Upper lobe of right lung (tissue), 1 donor: Measurements from ENCODE around the gene ADGB. TPM values are rescaled to one million over a fixed set of nuclear protein-coding genes. Genes with fewer than 3 reads are reported as not detected.
A peak's percentile ranks its signal among the peaks of the same experiment; 100 is the strongest.

Experiments used
- ATAC-seq: fragments of 200-7000 bp; cut with Tn5 transposase; one replicate; pipeline ENCODE4 v1.9.1; 2020; ENCODE audit warnings: mild to moderate bottlenecking, moderate library complexity
- DNase-seq: peaks from one replicate; pipeline ENCODE4 v3.0.0-alpha.2; 2020
- H3K27ac ChIP-seq: fragments of 200-600 bp; one replicate; pipeline ENCODE4 v1.8.0; 2022
- H3K27me3 ChIP-seq: fragments of 200-600 bp; one replicate; pipeline ENCODE4 v1.8.0; 2022; ENCODE audit warnings: mild to moderate bottlenecking
- H3K36me3 ChIP-seq: fragments of 200-600 bp; one replicate; pipeline ENCODE4 v1.8.0; 2022
- H3K4me1 ChIP-seq: fragments of 200-600 bp; one replicate; pipeline ENCODE4 v1.8.0; 2022
- H3K4me3 ChIP-seq: fragments of 200-600 bp; one replicate; pipeline ENCODE4 v1.8.0; 2022; ENCODE audit warnings: mild to moderate bottlenecking
- H3K9me3 ChIP-seq: fragments of 200-600 bp; one replicate; pipeline ENCODE4 v1.8.0; 2022
- intact Hi-C: fragments of 100-400 bp; cut with DNase I; formaldehyde crosslinking; loops from one replicate; pipeline ENCODE4 v1.11.0; 2022
- total RNA-seq: library from RNA; stranded (reverse); fragmentation: NEBNext Ultra II Directional; extraction: Animal tissue kit (Norgen Biotek cat#: 25700); gene quantifications from one replicate; pipeline ENCODE4 v1.2.1, GENCODE V29; 2021
- TF ChIP-seq, protein P1 (sequence below): fragments of 200-600 bp; IDR thresholded peaks from one replicate; pipeline ENCODE4 v1.8.0; 2022; ENCODE audit warnings: antibody characterized with exemption
- donor health status: DM: no; HTN: yes; CAD: no; lungs with severe emphysema.

The ADGB gene
- total RNA-seq, 1 donor from 2014 or later, result not detected

DNA sequence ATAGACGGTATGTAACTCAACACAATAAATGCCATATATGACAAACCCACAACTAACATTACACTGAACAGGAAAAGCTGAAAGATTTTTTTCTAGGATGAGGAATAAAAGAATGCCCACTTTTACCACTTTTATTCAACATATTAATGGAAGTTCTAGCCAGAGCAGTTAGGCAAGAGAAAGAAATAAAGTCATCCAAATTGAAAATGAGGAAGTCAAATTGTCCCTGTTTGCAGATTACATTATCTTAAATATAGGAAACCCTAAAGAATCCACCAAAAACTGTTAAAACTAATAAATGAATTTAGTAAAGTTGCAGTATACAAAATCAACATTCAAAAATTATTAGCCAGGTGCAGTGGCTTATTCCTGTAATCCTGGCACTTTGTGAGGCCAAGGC is 24.6 kb upstream of the ADGB start:
- Histone ChIP-seq H3K36me3 (no peaks in the 10 kb centered on the region), H3K4me1 (no peaks in the 10 kb centered on the region), H3K27me3 (no peaks in the 10 kb centered on the region), H3K9me3 (peaks cover 6% of the 10 kb centered on the region), H3K27ac (no peak overlapping the region), H3K4me3 (no peak overlapping the region)
- intact Hi-C loops, result no loop called here
- TF ChIP-seq, protein P1, sequence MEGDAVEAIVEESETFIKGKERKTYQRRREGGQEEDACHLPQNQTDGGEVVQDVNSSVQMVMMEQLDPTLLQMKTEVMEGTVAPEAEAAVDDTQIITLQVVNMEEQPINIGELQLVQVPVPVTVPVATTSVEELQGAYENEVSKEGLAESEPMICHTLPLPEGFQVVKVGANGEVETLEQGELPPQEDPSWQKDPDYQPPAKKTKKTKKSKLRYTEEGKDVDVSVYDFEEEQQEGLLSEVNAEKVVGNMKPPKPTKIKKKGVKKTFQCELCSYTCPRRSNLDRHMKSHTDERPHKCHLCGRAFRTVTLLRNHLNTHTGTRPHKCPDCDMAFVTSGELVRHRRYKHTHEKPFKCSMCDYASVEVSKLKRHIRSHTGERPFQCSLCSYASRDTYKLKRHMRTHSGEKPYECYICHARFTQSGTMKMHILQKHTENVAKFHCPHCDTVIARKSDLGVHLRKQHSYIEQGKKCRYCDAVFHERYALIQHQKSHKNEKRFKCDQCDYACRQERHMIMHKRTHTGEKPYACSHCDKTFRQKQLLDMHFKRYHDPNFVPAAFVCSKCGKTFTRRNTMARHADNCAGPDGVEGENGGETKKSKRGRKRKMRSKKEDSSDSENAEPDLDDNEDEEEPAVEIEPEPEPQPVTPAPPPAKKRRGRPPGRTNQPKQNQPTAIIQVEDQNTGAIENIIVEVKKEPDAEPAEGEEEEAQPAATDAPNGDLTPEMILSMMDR, result no peak
- DNase-seq (no peak), ATAC-seq (no peak)

GRCh38 chr6:146578054-146578453 is 20.7 kb upstream of the ADGB start:
- H3K9me3 ChIP-seq, result peaks cover 6% of the 10 kb centered on the region
- H3K36me3 ChIP-seq, result no peaks in the 10 kb centered on the region
- no peak overlapping the region for H3K4me3 ChIP-seq
- intact Hi-C loops, result no loop called here
- ATAC-seq (no peak), DNase-seq (no peak)
- H3K4me1 ChIP-seq, result no peaks in the 10 kb centered on the region
- TF ChIP-seq, protein P1, result no peak
- H3K27me3 ChIP-seq, result no peaks in the 10 kb centered on the region
- H3K27ac ChIP-seq, result no peak overlapping the region

- H3K27me3 ChIP-seq, result no peaks in the 10 kb centered on the region
Measured at GRCh38 chr6:146581968-146582367, 16.8 kb upstream of the ADGB start.

DNA sequence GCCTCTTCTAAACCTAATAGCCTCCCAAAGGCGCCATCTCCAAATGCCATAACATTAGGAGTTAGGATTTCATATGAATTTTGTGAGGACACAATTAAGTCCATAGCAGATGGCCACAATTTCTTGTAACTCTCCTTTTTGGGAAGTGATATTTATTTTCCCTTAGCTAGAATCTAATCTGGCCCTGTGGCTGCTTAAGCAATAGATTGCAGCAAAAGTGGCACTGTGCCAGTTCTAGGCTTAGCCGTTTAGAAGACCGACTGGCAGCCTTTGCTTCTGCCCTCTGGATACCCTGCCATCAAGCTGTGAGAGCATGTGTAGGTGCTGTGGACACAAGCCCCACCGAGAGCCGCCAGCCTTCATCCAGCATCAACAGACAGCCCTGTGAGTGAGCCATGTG is 15.9 kb upstream of the ADGB start:
- Histone ChIP-seq H3K27me3 (no peaks in the 10 kb centered on the region), H3K27ac (no peak overlapping the region), H3K36me3 (no peaks in the 10 kb centered on the region), H3K4me3 (no peak overlapping the region), H3K4me1 (no peaks in the 10 kb centered on the region), H3K9me3 (no peaks in the 10 kb centered on the region)
- ATAC-seq, result peak; percentile 53
- intact Hi-C loops, result no loop called here
- TF ChIP-seq, protein P1, result no peak
- DNase-seq, result no peak

More at GRCh38 chr6:146581968-146582367, 16.8 kb upstream of the ADGB start:
- Histone ChIP-seq H3K27ac (no peak overlapping the region), H3K9me3 (no peaks in the 10 kb centered on the region), H3K4me1 (no peaks in the 10 kb centered on the region), H3K4me3 (no peak overlapping the region), H3K36me3 (no peaks in the 10 kb centered on the region)
- DNase-seq, result no peak
- intact Hi-C loops, result no loop called here
- no peak for ATAC-seq
- TF ChIP-seq, protein P1, result no peak

DNA sequence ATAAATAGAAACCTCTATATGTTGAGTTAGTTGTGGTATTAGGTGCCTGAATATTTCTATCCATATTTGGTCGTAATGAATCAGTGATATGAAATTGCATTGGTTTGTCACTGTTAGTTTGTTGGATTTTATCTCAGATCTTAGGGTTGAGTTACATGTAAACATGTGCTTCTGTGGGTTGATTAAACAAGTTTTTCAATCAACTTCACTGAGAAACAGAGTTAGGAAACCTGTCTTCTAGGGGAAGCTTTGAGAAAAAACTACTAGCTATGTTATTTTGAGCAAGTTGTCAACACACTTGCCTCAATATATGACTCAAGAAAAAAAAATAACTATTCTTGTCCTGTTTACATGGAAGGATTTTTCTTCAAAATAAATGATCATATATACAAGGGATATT is 14.8 kb upstream of the ADGB start:
- no peak for ATAC-seq
- no peak for DNase-seq
- intact Hi-C loops, result no loop called here
- H3K4me1 ChIP-seq, result no peaks in the 10 kb centered on the region
- no peaks in the 10 kb centered on the region for H3K36me3 ChIP-seq
- no peaks in the 10 kb centered on the region for H3K27me3 ChIP-seq
- no peak overlapping the region for H3K4me3 ChIP-seq
- H3K27ac ChIP-seq, result no peak overlapping the region
- TF ChIP-seq, protein P1, result no peak
- no peaks in the 10 kb centered on the region for H3K9me3 ChIP-seq

DNA sequence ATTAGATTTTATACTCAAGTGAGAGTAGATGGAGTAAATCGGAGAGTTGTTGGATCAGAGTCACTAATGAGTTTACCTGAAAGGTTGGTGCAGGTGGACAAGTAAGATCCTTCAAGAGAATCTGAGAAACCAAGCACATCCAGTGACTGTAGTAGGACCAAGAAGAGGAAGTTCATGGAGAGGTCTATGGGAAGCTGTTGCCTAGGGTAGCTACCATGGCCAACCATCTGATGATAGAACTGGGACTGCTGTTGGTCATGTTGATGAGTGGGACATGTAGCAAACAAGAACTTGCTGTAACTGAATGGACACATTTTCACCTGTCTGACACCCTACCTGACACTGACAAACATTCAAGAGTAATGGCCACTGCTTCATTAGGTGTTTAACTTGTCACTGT is 11.3 kb upstream of the ADGB start:
- intact Hi-C loops, result no loop called here
- TF ChIP-seq, protein P1, result no peak
- H3K27me3 ChIP-seq, result no peaks in the 10 kb centered on the region
- no peaks in the 10 kb centered on the region for H3K36me3 ChIP-seq
- H3K4me3 ChIP-seq, result no peak overlapping the region
- H3K27ac ChIP-seq, result no peak overlapping the region
- no peaks in the 10 kb centered on the region for H3K4me1 ChIP-seq
- no peaks in the 10 kb centered on the region for H3K9me3 ChIP-seq
- no peak for DNase-seq
- peak; percentile 57 for ATAC-seq
